ENCODE data around the gene SPCS1.

SPCS1 gene

GRCh38 chr3:52694528-52695189 is 11.2 kb upstream of the SPCS1 start:
- TF ChIP-seq PRDM10 (tag by site-specific recombination; IDR thresholded peaks at IDR 0.05) (0 out of 2 replicates have a peak, but pooled peaks have one; percentile 20), ZNF354C (tag by site-specific recombination; IDR thresholded peaks at IDR 0.05; ENCODE audit: borderline replicate concordance, low read depth) (no peak), ZNF600 (tag by site-specific recombination; IDR thresholded peaks at IDR 0.05) (0 out of 2 replicates have a peak, but pooled peaks have one; percentile 41), ZNF274 (IDR thresholded peaks at IDR 0.05; ENCODE audit: low read length) (no peak), ZNF274 (tag by site-specific recombination; IDR thresholded peaks at IDR 0.05; ENCODE audit: borderline replicate concordance) (no peak)
- peaks cover 26 to 97% of the 10 kb centered on the region in 2 experiments for H3K36me3 ChIP-seq (ENCODE audit: control insufficient read depth in 2 of 2, insufficient read depth in 1 of 2, low read length in 2 of 2)
- CTCF ChIA-PET: no interaction called here
- no peak overlapping the region for H3K4me3 ChIP-seq (ENCODE audit: low read depth, low read length)
- POLR2A ChIA-PET: interaction anchor here (1.1 kb wide), 1 partner anchor 8 kb away, joined by 3 read pairs; no protein-coding TSS in a partner anchor
- no peak overlapping the region for H3K27ac ChIP-seq (ENCODE audit: extremely low read depth, low read depth, low read length)
- no peaks in the 10 kb centered on the region for H3K9me3 ChIP-seq (ENCODE audit: control insufficient read depth, insufficient read depth, low read depth, low read length)
- H3K4me1 ChIP-seq (ENCODE audit: control insufficient read depth, insufficient read depth, low read length): no peaks in the 10 kb centered on the region

- Histone ChIP-seq H3K4me3 (ENCODE audit: low read depth, low read length) (no peak overlapping the region), H3K27ac (ENCODE audit: extremely low read depth, low read depth, low read length) (no peak overlapping the region), H3K9me3 (ENCODE audit: control insufficient read depth, insufficient read depth, low read depth, low read length) (no peaks in the 10 kb centered on the region), H3K36me3 (ENCODE audit: control insufficient read depth in 2 of 2, insufficient read depth in 1 of 2, low read length in 2 of 2) (peaks cover 14 to 89% of the 10 kb centered on the region in 2 experiments), H3K4me1 (ENCODE audit: control insufficient read depth, insufficient read depth, low read length) (no peaks in the 10 kb centered on the region)
- ChIA-PET CTCF (interaction anchor here (0.9 kb wide), 1 partner anchor 9 kb away, joined by 4 read pairs; no protein-coding TSS in a partner anchor), POLR2A (interaction anchor here (1.1 to 2.0 kb wide), 3 partner anchors 9 to 11 kb away, joined by 3 to 8 read pairs (median 3); partner anchors contain the start of genes GLT8D1 and SPCS1)
- TF ChIP-seq PRDM6 (tag by site-specific recombination; IDR thresholded peaks at IDR 0.05) (no peak), ZEB2 (tag by site-specific recombination; IDR thresholded peaks at IDR 0.05) (no peak), GLIS2 (tag by site-specific recombination; IDR thresholded peaks at IDR 0.05) (no peak), ZNF776 (tag by site-specific recombination; IDR thresholded peaks at IDR 0.05; ENCODE audit: borderline replicate concordance) (no peak), ZNF426 (tag by site-specific recombination; IDR thresholded peaks at IDR 0.05) (no peak), PRDM2 (tag by site-specific recombination; IDR thresholded peaks at IDR 0.05; ENCODE audit: borderline replicate concordance) (no peak), ZNF513 (tag by site-specific recombination; IDR thresholded peaks at IDR 0.05) (no peak), ZBTB10 (tag by site-specific recombination; IDR thresholded peaks at IDR 0.05) (no peak), KLF16 (tag by site-specific recombination; IDR thresholded peaks at IDR 0.05) (no peak)
Measured at GRCh38 chr3:52695798-52696671, 9.9 kb upstream of the SPCS1 start.

Data from HEK293 (cell line).